GM12878 (cell line): Measurements from ENCODE around the gene KLHL26. TPM values are rescaled to one million over a fixed set of nuclear protein-coding genes. Genes with fewer than 3 reads are reported as not detected.

ENCODE experiments used
- ATAC-seq: fragments of 200-7000 bp; cut with Tn5 transposase; 3 replicates; pipeline ENCODE4 v1.9.1; 2020; ENCODE audit warnings: mild to moderate bottlenecking, moderate library complexity
- BruUV-seq: library from RNA; stranded (reverse); fragments of 400-500 nt; replicated peaks from 2 replicates; lab custom pipeline; 2021; lab: Mats Ljungman, UMichigan
- CTCF ChIA-PET: fragments of 300-600 bp; sonication (Branson Sonifier 250); formaldehyde crosslinking; extraction: SDS; loops from one replicate; lab custom pipeline; 2021; ENCODE audit warnings: inconsistent platforms; lab: Yijun Ruan, JAX
- POLR2A ChIA-PET: fragments of 350-600 bp; formaldehyde crosslinking; extraction: SDS; loops from one replicate; lab custom pipeline; 2021; ENCODE audit warnings: inconsistent platforms; lab: Charles Lee
- RAD21 ChIA-PET: fragments of 300-600 bp; sonication (Branson Sonifier 250); formaldehyde crosslinking; loops from one replicate; lab custom pipeline; 2023; ENCODE audit warnings: antibody characterized with exemption; ENCODE audit not compliant: unreplicated experiment; lab: Charles Lee
- SMC1A ChIA-PET: fragments of 300-600 bp; sonication (Branson Sonifier 250); formaldehyde crosslinking; loops from one replicate; lab custom pipeline; 2023; ENCODE audit not compliant: unreplicated experiment, uncharacterized antibody; lab: Charles Lee
- DNase-seq: peaks from one replicate; pipeline ENCODE4 v3.0.0-alpha.2; 2011; ENCODE audit warnings: low read depth, low spot score
- FAIRE-seq: peaks from 3 replicates; lab custom pipeline; 2011; peaks lifted over from hg19 to GRCh38; lab: Jason Lieb, UNC
- H2AFZ ChIP-seq: 2 replicates; pipeline ENCODE4 v1.6.0; 2011; ENCODE audit warnings: low read depth, low read length, control low read depth; ENCODE audit not compliant: control insufficient read depth
- H3K27ac ChIP-seq: 2 replicates; pipeline ENCODE4 v1.5.1; 2011; ENCODE audit warnings: control low read depth; ENCODE audit not compliant: control insufficient read depth, insufficient read depth
- H3K27me3 ChIP-seq, 2 experiments: replicated peaks in 1 of 2; 2 replicates each; pipeline versions ENCODE4 v1.6.0 to v1.6.1; 2011; ENCODE audit warnings: low read length in 1 of 2; ENCODE audit not compliant: control insufficient read depth in 2 of 2, insufficient read depth in 2 of 2
- H3K36me3 ChIP-seq, 2 experiments: 2 replicates each; pipeline ENCODE4 v1.5.1; 2011; ENCODE audit warnings: low read length in 1 of 2; ENCODE audit not compliant: control insufficient read depth in 2 of 2, insufficient read depth in 2 of 2
- H3K4me1 ChIP-seq: 2 replicates; pipeline ENCODE4 v1.6.1; 2011; ENCODE audit warnings: mild to moderate bottlenecking, low read length, moderate library complexity, mixed read lengths; ENCODE audit not compliant: control insufficient read depth, insufficient read depth
- H3K4me2 ChIP-seq: 2 replicates; pipeline ENCODE4 v1.6.0; 2011; ENCODE audit warnings: control low read depth; ENCODE audit not compliant: control insufficient read depth, insufficient read depth
- H3K4me3 ChIP-seq: fragments of 200-600 bp; sonication (generic); 2 replicates; pipeline ENCODE4 v1.5.1; 2016
- H3K79me2 ChIP-seq: 2 replicates; pipeline ENCODE4 v1.6.0; 2011; ENCODE audit warnings: low read length; ENCODE audit not compliant: control insufficient read depth, insufficient read depth
- H3K9ac ChIP-seq: 2 replicates; pipeline ENCODE4 v1.8.0; 2011; ENCODE audit warnings: low read length, control low read depth, mixed read lengths; ENCODE audit not compliant: control insufficient read depth, insufficient read depth
- H3K9me3 ChIP-seq: replicated peaks from 3 replicates; pipeline ENCODE4 v1.5.1; 2011; ENCODE audit warnings: mild to moderate bottlenecking, low read length; ENCODE audit not compliant: control insufficient read depth, insufficient read depth
- H4K20me1 ChIP-seq: 2 replicates; pipeline ENCODE4 v1.6.0; 2011; ENCODE audit not compliant: control insufficient read depth, insufficient read depth
- BACH1 ChIP-seq: fragments of 450-650 bp; IDR thresholded peaks from 2 replicates; pipeline ENCODE4 v1.6.1; 2017; ENCODE audit warnings: mild to moderate bottlenecking, borderline replicate concordance
- E4F1 ChIP-seq: fragments of 450-650 bp; IDR thresholded peaks from 2 replicates; pipeline ENCODE4 v1.6.1; 2018; ENCODE audit warnings: borderline replicate concordance, mild to moderate bottlenecking; ENCODE audit not compliant: partially characterized antibody
- KAT2A ChIP-seq: conservative IDR thresholded peaks from 2 replicates; pipeline ENCODE4 v1.6.1; 2011; ENCODE audit warnings: low read depth, low read length; ENCODE audit not compliant: control insufficient read depth
- MLLT1 ChIP-seq: fragments of 450-650 bp; IDR thresholded peaks from 2 replicates; pipeline ENCODE4 v1.6.1; 2016; ENCODE audit warnings: mild to moderate bottlenecking
- POU2F2 ChIP-seq: IDR thresholded peaks from 3 replicates; pipeline ENCODE4 v1.6.1; 2011; ENCODE audit warnings: low read depth, mild to moderate bottlenecking, low read length, borderline replicate concordance
- RBBP5 ChIP-seq: fragments of 200-600 bp; sonication (generic); conservative IDR thresholded peaks from 2 replicates; pipeline ENCODE4 v1.6.1; 2016
- RFX5 ChIP-seq: IDR thresholded peaks from 2 replicates; pipeline ENCODE4 v1.6.1; 2011; ENCODE audit warnings: low read depth, low read length, improper control_type of control experiment
- USF2 ChIP-seq: IDR thresholded peaks from 2 replicates; pipeline ENCODE4 v1.6.1; 2011; ENCODE audit warnings: low read depth, low read length, improper control_type of control experiment, borderline replicate concordance
- WGBS: methylation state at CpG from one replicate; pipeline ENCODE4 v1.1.6; 2016; ENCODE audit warnings: low lambda C conversion rate; ENCODE audit not compliant: insufficient replicate concordance, insufficient coverage; ENCODE audit errors: missing lambda C conversion rate; 5-methylcytosine and 5-hydroxymethylcytosine counted together
- in situ Hi-C: fragments of 300-500 bp; cut with MboI; formaldehyde crosslinking; loops from 9 replicates; pipeline ENCODE4 v1.14.3; 2018; ENCODE audit warnings: mixed read lengths
- intact Hi-C: fragments of 100-400 bp; cut with micrococcal nuclease; formaldehyde crosslinking; loops from one replicate; pipeline ENCODE4 v1.14.2; 2022; ENCODE audit not compliant: unreplicated experiment
- polyA plus RNA-seq, 11 experiments: library from polyadenylated mRNA; depleted of rRNA in 4 of 11; unstranded in 6 of 11; stranded (reverse) in 5 of 11; fragments of >200 nt; fragmentation: Nextera tagmentation in 4 of 11; fragmentation: Illumina TruSeq in 1 of 11; extraction: Ambion mirVana in 4 of 11; extraction: Trizol in 1 of 11; gene quantifications; 1 replicate in 1 of 11; 2 replicates in 10 of 11; pipeline versions ENCODE4 v1.2.1 to v1.2.3, GENCODE V29; 2011 to 2016; ENCODE audit warnings: inconsistent platforms in 2 of 11, missing spikeins in 2 of 11, low read depth in 1 of 11
- total RNA-seq, 4 experiments: library from RNA; depleted of rRNA in 3 of 4; stranded (reverse); fragments of >200 nt in 3 of 4; fragmentation: Illumina TruSeq in 1 of 4; extraction: Trizol in 1 of 4; gene quantifications; 2 replicates each; pipeline versions ENCODE4 v1.2.1 to v1.2.3, GENCODE V29; 2013 to 2021
- TF ChIP-seq, protein P1 (sequence below): IDR thresholded peaks from 2 replicates; pipeline ENCODE4 v1.6.1; 2012; ENCODE audit warnings: mild to moderate bottlenecking, low read depth, low read length

The KLHL26 gene
- total and polyA plus RNA-seq, 10 of the 15 experiments (the other 5 are each of a cell fraction or from before 2014, with no cell fraction given) = 0.18 to 14.6 (median 2.9) TPM

- TF ChIP-seq, protein P1, sequence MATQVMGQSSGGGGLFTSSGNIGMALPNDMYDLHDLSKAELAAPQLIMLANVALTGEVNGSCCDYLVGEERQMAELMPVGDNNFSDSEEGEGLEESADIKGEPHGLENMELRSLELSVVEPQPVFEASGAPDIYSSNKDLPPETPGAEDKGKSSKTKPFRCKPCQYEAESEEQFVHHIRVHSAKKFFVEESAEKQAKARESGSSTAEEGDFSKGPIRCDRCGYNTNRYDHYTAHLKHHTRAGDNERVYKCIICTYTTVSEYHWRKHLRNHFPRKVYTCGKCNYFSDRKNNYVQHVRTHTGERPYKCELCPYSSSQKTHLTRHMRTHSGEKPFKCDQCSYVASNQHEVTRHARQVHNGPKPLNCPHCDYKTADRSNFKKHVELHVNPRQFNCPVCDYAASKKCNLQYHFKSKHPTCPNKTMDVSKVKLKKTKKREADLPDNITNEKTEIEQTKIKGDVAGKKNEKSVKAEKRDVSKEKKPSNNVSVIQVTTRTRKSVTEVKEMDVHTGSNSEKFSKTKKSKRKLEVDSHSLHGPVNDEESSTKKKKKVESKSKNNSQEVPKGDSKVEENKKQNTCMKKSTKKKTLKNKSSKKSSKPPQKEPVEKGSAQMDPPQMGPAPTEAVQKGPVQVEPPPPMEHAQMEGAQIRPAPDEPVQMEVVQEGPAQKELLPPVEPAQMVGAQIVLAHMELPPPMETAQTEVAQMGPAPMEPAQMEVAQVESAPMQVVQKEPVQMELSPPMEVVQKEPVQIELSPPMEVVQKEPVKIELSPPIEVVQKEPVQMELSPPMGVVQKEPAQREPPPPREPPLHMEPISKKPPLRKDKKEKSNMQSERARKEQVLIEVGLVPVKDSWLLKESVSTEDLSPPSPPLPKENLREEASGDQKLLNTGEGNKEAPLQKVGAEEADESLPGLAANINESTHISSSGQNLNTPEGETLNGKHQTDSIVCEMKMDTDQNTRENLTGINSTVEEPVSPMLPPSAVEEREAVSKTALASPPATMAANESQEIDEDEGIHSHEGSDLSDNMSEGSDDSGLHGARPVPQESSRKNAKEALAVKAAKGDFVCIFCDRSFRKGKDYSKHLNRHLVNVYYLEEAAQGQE = no peak
Observed at GRCh38 chr19:18649371-18650020, 12.7 kb downstream of the KLHL26 start (continued).

DNA sequence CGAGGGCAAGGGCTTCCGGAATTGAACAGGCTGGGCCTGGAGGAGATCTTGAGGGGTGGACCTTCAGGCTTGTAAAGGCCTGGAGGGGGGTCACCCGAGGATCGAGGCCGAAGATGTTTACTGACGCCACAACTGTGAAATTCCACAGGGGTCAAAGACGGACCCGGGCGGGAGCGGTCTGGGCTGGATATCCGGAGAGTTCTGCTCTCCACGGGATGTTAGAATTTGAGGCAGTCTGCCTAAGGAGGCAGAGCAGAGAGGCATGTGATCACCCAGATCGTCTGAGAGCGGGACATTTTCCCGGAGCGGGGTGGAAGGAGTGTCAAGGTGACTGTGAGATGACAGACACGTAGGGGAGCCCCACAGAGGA is 13.2 kb downstream of the KLHL26 start:
- no peak for ATAC-seq
- no peak for FAIRE-seq
- Histone ChIP-seq H3K4me1 (peaks cover 18% of the 10 kb centered on the region), H3K27ac (no peak overlapping the region), H4K20me1 (peaks cover 9% of the 10 kb centered on the region; the same call in 1 of the 2 replicates), H3K79me2 (no peaks in the 10 kb centered on the region; the same call in 1 of the 2 replicates), H2AFZ (no peak overlapping the region), H3K27me3 (no peaks in the 10 kb centered on the region), H3K4me2 (peak overlapping the region; percentile 0; the same call in 1 of the 2 replicates), H3K4me3 (no peak overlapping the region; the same call in 1 of the 2 replicates), H3K9ac (no peak overlapping the region), H3K9me3 (no peaks in the 10 kb centered on the region), H3K36me3 (no peaks in the 10 kb centered on the region; a peak in 2 of 4 replicates)
- ChIA-PET CTCF (no interaction called here), RAD21 (no interaction called here), SMC1A (no interaction called here), POLR2A (no interaction called here)
- DNase-seq = no peak
- intact Hi-C loops (no loop called here), in situ Hi-C loops (no loop called here)
- 76% methylated on average over 17 of the region's 17 CpGs for WGBS
- BruUV-seq = no TSS peak
- no peak for TF ChIP-seq RFX5
- TF ChIP-seq KAT2A = no peak
- no peak for TF ChIP-seq POU2F2
- TF ChIP-seq RBBP5 = no peak
- no peak for TF ChIP-seq USF2
- no peak for TF ChIP-seq BACH1
- TF ChIP-seq E4F1 = no peak
- TF ChIP-seq MLLT1 = no peak
